GM12878 (cell line): ENCODE results near the gene CHRDL2.

Source experiments
- BHLHE40 ChIP-seq, 2 experiments: fragments of 450-650 bp in 1 of 2; IDR thresholded peaks; 2 replicates each; pipeline ENCODE4 v1.6.1; 2011 to 2017; ENCODE audit warnings: low read depth in 2 of 2, borderline replicate concordance in 1 of 2, improper control_type of control experiment in 1 of 2, low read length in 1 of 2, mild to moderate bottlenecking in 1 of 2
- CEBPB ChIP-seq, 2 experiments: fragments of 150-350 bp in 1 of 2; IDR thresholded peaks; 2 replicates each; pipeline ENCODE4 v1.6.1; 2012 to 2014; ENCODE audit warnings: low read depth in 2 of 2, low read length in 2 of 2, borderline replicate concordance in 1 of 2, inconsistent platforms in 1 of 2
- CTCF ChIP-seq, 3 experiments: IDR thresholded peaks in 2 of 3; conservative IDR thresholded peaks in 1 of 3; 2 replicates each; pipeline ENCODE4 v1.5.1; 2011; ENCODE audit warnings: low read depth in 3 of 3, low read length in 3 of 3, mild to moderate bottlenecking in 3 of 3, control low read depth in 2 of 3, moderate library complexity in 2 of 3, inconsistent platforms in 1 of 3, mixed read lengths in 1 of 3; ENCODE audit not compliant: control insufficient read depth in 2 of 3, insufficient read depth in 1 of 3; ENCODE audit errors: extremely low read depth in 1 of 3
- EP300 ChIP-seq, 2 experiments: fragments of 150-350 bp in 1 of 2; IDR thresholded peaks; 2 replicates each; pipeline ENCODE4 v1.6.1; 2011 to 2012; ENCODE audit warnings: low read depth in 2 of 2, low read length in 2 of 2, borderline replicate concordance in 1 of 2, improper control_type of control experiment in 1 of 2, inconsistent platforms in 1 of 2; ENCODE audit not compliant: control insufficient read depth in 1 of 2
- EZH2 ChIP-seq: IDR thresholded peaks from 2 replicates; pipeline ENCODE4 v1.6.1; 2012; ENCODE audit warnings: low read depth, mild to moderate bottlenecking, control low read depth, inconsistent platforms, low read length, borderline replicate concordance; ENCODE audit not compliant: control insufficient read depth
- HSF1 ChIP-seq: fragments of 150-350 bp; IDR thresholded peaks from 2 replicates; pipeline ENCODE4 v1.6.1; 2014; ENCODE audit warnings: mild to moderate bottlenecking, low read depth, low read length
- NFXL1 ChIP-seq: fragments of 450-650 bp; IDR thresholded peaks from 2 replicates; pipeline ENCODE4 v1.6.1; 2017; ENCODE audit warnings: antibody characterized with exemption, mild to moderate bottlenecking, borderline replicate concordance
- TAF1 ChIP-seq: IDR thresholded peaks from 2 replicates; pipeline ENCODE4 v1.6.1; 2011; ENCODE audit warnings: mild to moderate bottlenecking, low read depth, low read length, borderline replicate concordance

- TF ChIP-seq BHLHE40 (IDR thresholded peaks at IDR 0.05; ENCODE audit: borderline replicate concordance in 1 of 2, low read depth in 2 of 2, low read length in 1 of 2), result no peak
- no peak for TF ChIP-seq EP300 (IDR thresholded peaks at IDR 0.05; ENCODE audit: borderline replicate concordance in 1 of 2, control insufficient read depth in 1 of 2, low read depth in 2 of 2, low read length in 2 of 2)
- TF ChIP-seq EZH2, result no peak
- TF ChIP-seq HSF1, result no peak
- TF ChIP-seq CTCF (IDR thresholded peaks at IDR 0.05 in 2 of 3, conservative IDR thresholded peaks at IDR 0.05 in 1 of 3; ENCODE audit: control insufficient read depth in 2 of 3, extremely low read depth in 1 of 3, insufficient read depth in 1 of 3, low read depth in 3 of 3, low read length in 3 of 3), result no peak
- no peak for TF ChIP-seq NFXL1
- TF ChIP-seq CEBPB (IDR thresholded peaks at IDR 0.05; ENCODE audit: borderline replicate concordance in 1 of 2, low read depth in 2 of 2, low read length in 2 of 2), result no peak
- TF ChIP-seq TAF1, result no peak
These were observed 5.5 kb downstream of the CHRDL2 start for GRCh38 chr11:74725701-74726100.
